GM18511 (cell line): ENCODE results near the gene SCYGR6.

ENCODE experiments used
- ATAC-seq: cut with Tn5 transposase; IDR thresholded peaks from one replicate; pipeline ENCODE4 v1.9.1; 2021; ENCODE audit warnings: mild to moderate bottlenecking, moderate library complexity; ENCODE audit not compliant: unreplicated experiment

Gene SCYGR6

DNA sequence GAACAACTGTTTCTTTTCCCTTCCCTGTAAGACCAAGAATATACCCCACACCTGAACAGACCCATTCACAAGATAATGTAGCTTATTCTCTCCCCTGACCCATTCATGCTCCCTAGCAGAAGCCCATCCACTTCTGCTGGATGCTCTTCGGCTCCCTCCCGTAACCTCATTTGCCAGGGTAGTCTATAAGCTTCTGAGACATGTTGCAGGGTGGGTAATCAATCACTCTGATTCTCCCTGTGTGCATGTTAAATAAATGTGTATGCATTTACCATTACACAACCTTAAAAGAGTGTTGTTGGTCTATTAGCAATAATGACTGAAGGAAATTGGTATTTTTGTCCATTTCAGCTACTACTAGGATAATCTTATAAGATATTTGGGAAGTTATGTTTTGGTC is 8.1 kb downstream of the SCYGR6 start:
- ATAC-seq, result no peak

DNA sequence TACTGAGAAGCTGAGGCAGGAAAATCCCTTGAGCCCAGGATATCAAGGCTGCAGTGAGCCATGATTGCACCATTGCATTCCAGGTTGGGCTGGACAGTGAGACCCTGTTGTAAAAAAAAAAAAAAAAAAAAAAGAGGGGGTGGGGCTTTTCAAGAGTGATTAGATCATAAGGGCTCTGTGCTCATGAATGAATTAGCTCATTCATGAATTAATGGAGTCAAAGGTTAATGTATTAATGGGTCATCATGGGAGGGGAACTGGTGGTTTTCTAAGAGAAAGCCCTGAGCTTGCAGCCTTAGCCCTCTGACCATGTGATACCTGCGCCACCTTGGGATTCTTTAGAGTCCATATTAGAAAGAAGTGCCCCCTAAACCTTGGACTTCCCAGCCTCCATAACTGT is 11.3 kb downstream of the SCYGR6 start:
- no peak for ATAC-seq

DNA sequence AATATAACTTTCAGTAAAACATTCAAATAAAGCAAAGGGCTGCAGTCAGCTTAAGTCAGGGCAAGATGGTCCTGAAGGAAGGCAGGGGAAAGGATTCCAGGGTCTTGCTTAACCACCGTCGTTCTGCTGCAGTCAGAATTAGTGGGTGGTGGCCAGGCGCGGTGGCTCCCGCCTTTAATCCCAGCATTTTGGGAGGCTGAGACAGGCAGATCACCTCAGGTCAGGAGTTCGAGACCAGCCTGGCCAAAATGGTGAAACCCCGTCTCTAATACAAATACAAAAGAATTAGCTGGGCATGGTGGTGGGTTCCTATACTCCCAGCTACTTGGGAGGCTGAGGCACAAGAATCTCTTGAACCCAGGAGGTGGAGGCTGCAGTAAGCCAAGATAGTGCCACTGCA is 13.6 kb downstream of the SCYGR6 start:
- no peak for ATAC-seq

DNA sequence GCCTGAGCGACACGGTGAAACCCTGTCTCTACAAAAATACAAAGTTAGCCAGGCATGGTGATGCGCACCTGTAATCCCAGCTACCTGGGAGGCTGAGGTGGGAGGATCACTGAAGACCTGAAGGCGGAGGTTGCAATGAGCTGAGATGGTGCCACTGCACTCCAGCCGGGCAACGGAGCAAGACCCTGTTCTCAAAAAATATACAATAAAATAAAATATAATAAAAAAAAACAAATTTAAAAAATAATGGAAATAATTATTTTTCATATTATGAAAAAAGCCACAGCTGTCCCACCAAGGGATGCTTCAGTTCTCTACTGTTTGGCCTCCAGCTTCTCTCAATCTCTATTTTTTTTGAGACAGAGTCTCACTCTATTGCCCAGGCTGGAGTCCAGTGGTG is 17.2 kb downstream of the SCYGR6 start:
- ATAC-seq, result no peak

DNA sequence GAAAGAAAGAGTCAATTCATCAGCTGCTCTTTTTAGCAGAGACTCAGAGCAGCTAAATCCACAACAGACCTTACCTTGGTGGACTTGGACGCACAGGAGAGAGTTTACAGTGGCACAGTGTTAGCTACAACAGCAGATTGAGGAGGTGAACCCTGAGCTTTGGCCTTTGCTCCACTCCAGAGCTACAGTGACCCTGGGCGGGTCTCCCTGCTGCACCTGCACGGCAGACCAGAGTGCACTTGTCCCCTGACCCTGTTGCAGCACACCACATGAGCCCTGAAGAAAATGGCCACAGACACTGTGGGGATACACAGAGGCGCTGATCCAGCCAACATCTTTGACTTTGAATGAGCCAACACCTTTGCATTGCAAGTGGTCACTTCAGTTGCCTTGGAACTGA is 17.7 kb downstream of the SCYGR6 start:
- no peak for ATAC-seq

DNA sequence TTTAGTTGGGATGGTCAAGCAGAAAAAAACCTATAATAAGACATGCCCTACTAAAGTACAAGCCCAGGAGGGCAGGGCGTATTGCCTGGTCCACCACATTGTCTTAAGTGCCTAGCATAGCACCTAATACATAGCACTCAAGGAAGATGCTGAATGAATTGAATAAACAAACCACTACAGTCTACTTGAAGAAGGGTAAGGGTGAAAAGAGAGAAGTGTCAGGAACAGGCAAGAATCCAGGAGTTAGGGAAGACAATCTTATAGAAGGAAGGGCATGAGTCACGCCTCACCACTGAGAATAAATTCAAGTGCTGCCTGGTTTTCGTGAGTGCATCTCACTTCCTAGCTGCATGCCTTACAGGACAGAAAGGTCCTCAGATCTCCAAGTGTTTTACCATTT is 20.6 kb downstream of the SCYGR6 start:
- no peak for ATAC-seq

DNA sequence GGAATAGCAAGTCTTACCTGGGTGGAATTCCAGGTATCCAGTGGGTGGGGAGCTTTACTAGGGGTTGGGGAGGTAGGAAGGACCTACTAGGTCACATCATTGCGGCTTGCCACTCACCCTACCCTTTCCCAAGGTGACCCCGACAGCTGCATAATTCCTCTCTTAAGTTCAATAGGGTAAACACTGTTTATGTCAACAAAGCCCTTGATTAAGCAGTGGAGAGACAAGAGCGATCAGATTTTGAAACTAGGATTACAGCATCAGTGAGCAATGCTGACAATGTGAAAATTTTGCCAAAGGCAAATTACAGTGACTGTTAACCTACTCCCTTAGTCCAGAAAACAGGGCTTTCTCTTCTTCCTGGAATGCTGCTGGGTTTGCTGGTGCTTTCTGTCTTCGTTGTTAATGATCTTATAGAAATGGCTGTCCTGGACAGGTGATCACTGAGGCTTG is 21.3 kb downstream of the SCYGR6 start:
- ATAC-seq, result no peak

DNA sequence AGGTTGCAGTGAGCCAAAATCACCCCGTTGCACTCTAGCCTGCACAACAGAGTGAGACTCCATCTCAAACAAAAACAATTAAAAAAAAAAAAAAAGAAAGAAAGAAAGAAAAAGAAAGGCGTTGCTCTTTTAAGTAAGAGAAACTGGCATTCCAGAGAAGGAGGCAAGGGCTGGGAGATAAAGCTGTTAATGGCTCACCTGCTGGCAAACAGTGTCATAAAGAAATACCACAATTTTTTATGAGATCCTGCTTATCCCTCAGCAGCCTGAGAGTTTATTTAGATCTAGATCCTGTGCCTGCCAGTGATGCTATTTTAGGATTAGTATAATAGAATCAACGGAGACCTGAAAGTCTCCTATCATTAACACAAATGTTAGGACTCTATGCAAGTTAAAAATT is 23.0 kb downstream of the SCYGR6 start:
- no peak for ATAC-seq

DNA sequence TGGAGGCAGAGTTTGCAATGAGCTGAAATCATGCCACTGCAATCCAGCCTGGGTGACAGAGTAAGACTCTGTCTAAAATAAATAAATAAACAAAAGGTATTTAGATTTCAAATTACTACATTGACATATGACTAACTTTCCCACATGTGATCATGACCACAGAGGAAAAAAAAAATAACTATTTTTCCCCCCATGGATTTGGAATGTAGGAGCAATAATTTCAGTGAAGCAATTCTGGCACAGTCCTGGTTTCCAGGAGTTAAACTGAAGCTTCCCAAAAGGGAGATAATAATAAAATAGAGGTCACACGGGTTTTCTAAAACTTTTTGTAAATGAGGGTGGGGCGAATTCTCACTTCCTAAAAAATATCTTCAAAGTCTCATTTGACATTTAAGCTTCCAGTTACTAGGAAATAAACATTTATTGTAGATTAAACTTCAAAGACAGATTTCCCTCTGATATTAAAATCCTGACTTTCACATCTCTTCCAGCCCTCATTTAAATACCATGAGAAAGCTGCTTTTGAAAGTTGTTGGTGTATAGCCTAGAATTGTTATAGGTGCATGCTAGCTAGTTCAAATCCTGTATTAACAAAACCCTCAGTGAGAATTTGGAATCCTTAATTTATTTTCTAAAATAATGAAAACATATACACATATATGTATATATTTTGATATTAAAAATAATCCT is 27.4 kb downstream of the SCYGR6 start:
- no peak for ATAC-seq

DNA sequence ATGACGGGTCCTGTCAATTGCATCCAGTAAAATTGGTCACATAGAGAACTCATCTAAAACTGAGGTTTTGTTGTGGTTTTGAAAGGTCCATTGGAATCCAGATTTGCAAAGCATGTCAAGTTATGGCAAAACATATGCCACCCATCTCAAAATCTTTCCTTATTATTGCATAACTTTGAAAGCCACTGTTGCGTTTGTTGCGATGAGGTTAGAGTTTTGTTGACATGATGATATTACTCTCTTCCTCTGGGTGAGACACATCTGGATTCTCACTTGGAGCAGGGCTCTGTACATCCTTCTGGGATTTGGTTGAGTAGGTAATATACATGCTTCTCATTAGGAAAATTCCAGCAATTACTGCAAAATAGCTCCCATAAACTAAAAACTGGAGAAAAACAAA is 37.4 kb downstream of the SCYGR6 start:
- no peak for ATAC-seq

DNA sequence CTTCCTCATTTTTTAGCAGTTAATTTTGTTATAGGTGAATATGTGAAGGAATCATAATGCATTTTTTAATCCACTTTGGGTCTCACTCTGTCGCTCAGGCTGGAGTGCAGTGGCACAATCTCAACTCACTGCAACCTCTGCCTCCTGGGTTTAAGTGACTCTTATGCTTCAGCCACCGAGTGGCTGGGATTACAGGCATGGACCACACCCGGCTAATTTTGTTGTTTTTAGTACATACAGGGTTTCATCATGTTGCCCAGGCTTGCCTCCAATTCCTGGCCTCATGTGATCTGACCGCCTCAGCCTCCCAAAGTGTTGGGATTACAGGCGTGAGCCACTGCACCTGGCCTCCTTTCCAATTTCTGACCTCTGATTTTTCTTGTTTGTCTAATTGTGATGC is 40.3 kb downstream of the SCYGR6 start:
- no peak for ATAC-seq

DNA sequence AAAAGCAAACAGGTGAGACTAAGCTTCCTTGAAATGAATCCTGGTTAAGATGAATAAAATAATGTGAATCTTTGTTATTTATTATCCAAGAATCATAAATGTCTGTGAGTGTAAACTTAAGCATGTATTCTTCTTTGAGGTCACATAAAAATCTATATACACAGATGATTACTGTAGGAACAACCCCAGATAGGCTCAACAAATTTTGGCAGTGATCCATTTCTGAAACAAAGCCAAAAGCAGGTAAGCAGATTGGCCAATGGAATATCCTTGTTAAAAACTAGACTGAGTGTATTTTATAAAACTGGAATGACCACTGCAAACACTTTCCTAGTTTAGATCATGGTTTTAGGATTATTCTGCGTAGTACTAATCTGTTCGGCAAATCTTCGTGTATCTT is 46.6 kb downstream of the SCYGR6 start:
- ATAC-seq, result no peak

DNA sequence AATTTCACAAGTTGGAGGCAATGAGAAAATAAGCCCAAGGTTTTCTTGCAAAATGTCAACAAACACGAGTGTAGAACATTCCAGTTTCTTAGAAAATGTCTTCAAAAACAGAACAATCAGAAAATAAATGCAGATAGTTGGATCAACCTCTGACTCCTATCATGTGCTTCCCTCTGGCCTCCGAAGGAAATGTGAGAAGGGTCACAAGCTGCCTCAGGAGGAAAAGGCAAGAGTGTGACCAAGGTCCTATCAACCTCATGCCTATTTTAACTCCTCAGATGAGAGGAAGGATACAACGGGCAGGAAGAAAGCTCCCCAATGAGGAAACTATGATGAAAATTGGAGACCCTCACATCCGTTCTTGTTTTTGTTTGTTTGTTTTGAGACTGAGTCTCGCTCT is 50.1 kb downstream of the SCYGR6 start:
- no peak for ATAC-seq
